Endothelial cell of umbilical vein (primary cell): ENCODE data around the gene PCBP1. TPM values are rescaled to one million over a fixed set of nuclear protein-coding genes. Genes with fewer than 3 reads are reported as not detected.

ENCODE experiments used
- BruUV-seq: library from RNA; stranded (reverse); fragments of 400-500 nt; replicated peaks from 2 replicates; lab custom pipeline; 2021; lab: Mats Ljungman, UMichigan
- CTCF ChIA-PET: fragments of 300-600, 350-600 bp; sonication (Branson Sonifier 250); formaldehyde crosslinking; loops from one replicate; lab custom pipeline; 2021; ENCODE audit warnings: antibody characterized with exemption, inconsistent platforms; lab: Charles Lee
- POLR2A ChIA-PET: fragments of 300-600, 350-600 bp; sonication (Branson Sonifier 250); formaldehyde crosslinking; loops from one replicate; lab custom pipeline; 2021; ENCODE audit warnings: antibody characterized with exemption, inconsistent platforms; lab: Charles Lee
- DNase-seq: peaks from one replicate; pipeline ENCODE4 v3.0.0-alpha.2; 2011; ENCODE audit warnings: low read depth, low spot score
- FAIRE-seq: peaks from 2 replicates; lab custom pipeline; 2011; peaks lifted over from hg19 to GRCh38; lab: Jason Lieb, UNC
- H2AFZ ChIP-seq: 2 replicates; pipeline ENCODE4 v1.6.0; 2012; ENCODE audit warnings: low read depth, low read length, control low read depth, inconsistent platforms
- H3K27ac ChIP-seq: 2 replicates; pipeline ENCODE4 v1.5.1; 2011; ENCODE audit warnings: low read depth, mild to moderate bottlenecking, control low read depth, low read length, moderate library complexity; ENCODE audit not compliant: insufficient read depth
- H3K27me3 ChIP-seq, 2 experiments: 2 replicates each; pipeline versions ENCODE4 v1.6.0 to v1.6.1; 2011; ENCODE audit warnings: low read length in 2 of 2, mixed read lengths in 1 of 2; ENCODE audit not compliant: control insufficient read depth in 2 of 2, insufficient read depth in 2 of 2
- H3K36me3 ChIP-seq, 2 experiments: 2 replicates in 1 of 2; 3 replicates in 1 of 2; pipeline ENCODE4 v1.5.1; 2011; ENCODE audit warnings: low read length in 2 of 2, mild to moderate bottlenecking in 1 of 2, moderate library complexity in 1 of 2; ENCODE audit not compliant: control insufficient read depth in 2 of 2, insufficient read depth in 2 of 2; ENCODE audit errors: extremely low read depth in 1 of 2
- H3K4me1 ChIP-seq: 3 replicates; pipeline ENCODE4 v1.5.1; 2011; ENCODE audit warnings: mild to moderate bottlenecking, low read length; ENCODE audit not compliant: control insufficient read depth, insufficient read depth; ENCODE audit errors: extremely low read depth
- H3K4me2 ChIP-seq: 2 replicates; pipeline ENCODE4 v1.6.1; 2011; ENCODE audit warnings: low read length, control low read depth, mixed read lengths; ENCODE audit not compliant: insufficient read depth
- H3K4me3 ChIP-seq, 3 experiments: fragments of 200-600 bp in 1 of 3; sonication (generic), shearing (Covaris generic) in 1 of 3; replicated peaks in 1 of 3; 2 replicates each; pipeline ENCODE4 v1.5.1; 2011 to 2016; ENCODE audit warnings: control low read depth in 3 of 3, low read length in 3 of 3, mild to moderate bottlenecking in 2 of 3, inconsistent platforms in 1 of 3, low read depth in 1 of 3, moderate library complexity in 1 of 3; ENCODE audit not compliant: insufficient read depth in 1 of 3
- H3K79me2 ChIP-seq: 2 replicates; pipeline ENCODE4 v1.6.0; 2012; ENCODE audit warnings: low read length, inconsistent platforms; ENCODE audit not compliant: control insufficient read depth, insufficient read depth
- H3K9ac ChIP-seq: replicated peaks from 2 replicates; pipeline ENCODE3; 2011; ENCODE audit warnings: low read length, control low read depth; ENCODE audit not compliant: insufficient read depth; ENCODE audit errors: extremely low read depth
- H3K9me1 ChIP-seq: replicated peaks from 3 replicates; pipeline ENCODE4 v1.6.0; 2011; ENCODE audit warnings: mild to moderate bottlenecking, low read length; ENCODE audit not compliant: control insufficient read depth, insufficient read depth; ENCODE audit errors: extremely low read depth
- H3K9me3 ChIP-seq: replicated peaks from 2 replicates; pipeline ENCODE4 v1.5.1; 2012; ENCODE audit warnings: low read length, inconsistent platforms; ENCODE audit not compliant: control insufficient read depth, insufficient read depth
- H4K20me1 ChIP-seq: replicated peaks from 2 replicates; pipeline ENCODE3; 2011; ENCODE audit warnings: mild to moderate bottlenecking, low read length; ENCODE audit not compliant: control insufficient read depth, insufficient read depth; ENCODE audit errors: extremely low read depth
- CTCF ChIP-seq, 2 donors: IDR thresholded peaks; 1 replicate in 1 of 2; 2 replicates in 1 of 2; pipeline ENCODE4 v1.5.1; 2011; ENCODE audit warnings: low read length in 2 of 2, mild to moderate bottlenecking in 2 of 2, moderate library complexity in 2 of 2, control low read depth in 1 of 2, inconsistent platforms in 1 of 2, low read depth in 1 of 2; ENCODE audit not compliant: insufficient read depth in 1 of 2; ENCODE audit errors: extremely low read depth in 1 of 2
- EZH2 ChIP-seq: IDR thresholded peaks from 2 replicates; pipeline ENCODE4 v1.6.1; 2012; ENCODE audit warnings: borderline replicate concordance, low read depth, mild to moderate bottlenecking, moderate library complexity, low read length, inconsistent platforms; ENCODE audit not compliant: severe bottlenecking
- FOS ChIP-seq: IDR thresholded peaks from 2 replicates; pipeline ENCODE4 v1.6.1; 2011; ENCODE audit warnings: mild to moderate bottlenecking, low read length, moderate library complexity, borderline replicate concordance; ENCODE audit not compliant: insufficient read depth
- GATA2 ChIP-seq: IDR thresholded peaks from 2 replicates; pipeline ENCODE4 v1.7.0; 2011; ENCODE audit warnings: low read depth, mild to moderate bottlenecking, moderate library complexity, mixed read lengths, low read length; ENCODE audit not compliant: insufficient read length, insufficient read depth
- JUN ChIP-seq: IDR thresholded peaks from 2 replicates; pipeline ENCODE4 v1.6.1; 2011; ENCODE audit warnings: borderline replicate concordance, low read depth; ENCODE audit not compliant: insufficient read length, insufficient read depth
- MYC ChIP-seq: IDR thresholded peaks from one replicate; pipeline ENCODE4 v1.6.1; 2011; ENCODE audit warnings: mild to moderate bottlenecking, low read depth, low read length
- POLR2A ChIP-seq: IDR thresholded peaks from 2 replicates; pipeline ENCODE4 v1.6.1; 2012; ENCODE audit warnings: low read depth, mild to moderate bottlenecking, control low read depth, low read length
- POLR2AphosphoS5 ChIP-seq: IDR thresholded peaks from 2 replicates; pipeline ENCODE4 v1.6.1; 2012; ENCODE audit warnings: low read depth, mild to moderate bottlenecking, control low read depth, low read length, moderate library complexity; ENCODE audit not compliant: insufficient read depth
- dilution Hi-C: fragments of 300-500 bp; cut with MboI; formaldehyde crosslinking; loops from one replicate; pipeline ENCODE4 v1.15.0; 2019; ENCODE audit warnings: low sequenced_read_pairs; ENCODE audit not compliant: extremely low pct_ligation_motif_present
- intact Hi-C: fragments of 100-400 bp; cut with micrococcal nuclease; formaldehyde crosslinking; loops from one replicate; pipeline ENCODE4 v1.10.0; 2022
- polyA plus RNA-seq, 4 experiments: library from polyadenylated mRNA; depleted of rRNA in 3 of 4; stranded (reverse) in 3 of 4; unstranded in 1 of 4; fragments of >200 nt; gene quantifications; 2 replicates each; pipeline versions ENCODE4 v1.2.1 to v1.2.3, GENCODE V29; 2011 to 2012; ENCODE audit warnings: missing spikeins in 1 of 4
- total RNA-seq: library from RNA; stranded (reverse); gene quantifications from 2 replicates; pipeline ENCODE4 v1.2.3, GENCODE V29; 2021
- TF ChIP-seq, protein P1 (sequence below): IDR thresholded peaks from 2 replicates; pipeline ENCODE4 v1.6.1; 2011; ENCODE audit not compliant: insufficient read depth, insufficient read length

The PCBP1 gene
- total and polyA plus RNA-seq, 2 donors (not counting 3 experiments of a cell fraction or from before 2014, with no cell fraction given), result 196 to 360 TPM

GRCh38 chr2:70124983-70125480 lies 37.8 kb downstream of the PCBP1 start:
- Histone ChIP-seq H3K27ac (peak overlapping the region; percentile 79), H4K20me1 (no peaks in the 10 kb centered on the region), H3K79me2 (no peaks in the 10 kb centered on the region), H3K9me3 (no peaks in the 10 kb centered on the region), H2AFZ (peak overlapping the region; percentile 94), H3K9ac (peak overlapping the region; percentile 87), H3K4me1 (peaks cover 9% of the 10 kb centered on the region), H3K4me2 (peak overlapping the region; percentile 72), H3K36me3 (no peaks in the 10 kb centered on the region), H3K9me1 (no peaks in the 10 kb centered on the region), H3K4me3 (peak overlapping the region; percentile 28 to 62 (median 55)), H3K27me3 (no peaks in the 10 kb centered on the region)
- no peak for FAIRE-seq
- TF ChIP-seq POLR2A, result peak; percentile 77
- no peak for TF ChIP-seq EZH2
- TF ChIP-seq, protein P1, sequence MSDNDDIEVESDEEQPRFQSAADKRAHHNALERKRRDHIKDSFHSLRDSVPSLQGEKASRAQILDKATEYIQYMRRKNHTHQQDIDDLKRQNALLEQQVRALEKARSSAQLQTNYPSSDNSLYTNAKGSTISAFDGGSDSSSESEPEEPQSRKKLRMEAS, result no peak
- TF ChIP-seq FOS, result no peak
- no peak for TF ChIP-seq JUN
- TF ChIP-seq POLR2AphosphoS5, result peak; percentile 65
- BruUV-seq, result no TSS peak
- POLR2A ChIA-PET, result interaction anchor here (0.6 to 1.7 kb wide), 4 partner anchors 8 to 36 kb away, joined by 4 to 13 read pairs (median 6); no protein-coding TSS in a partner anchor
- dilution Hi-C loops, result no loop called here
- intact Hi-C loops, result loop anchor here (1.0 kb wide), 3 partner anchors 7 to 38 kb away; partner anchors contain the start of gene PCBP1
- CTCF ChIA-PET, result interaction anchor here (0.7 to 2.4 kb wide), 8 partner anchors 9 to 307 kb away, joined by 3 to 9 read pairs (median 3); partner anchors contain the start of gene MXD1
- DNase-seq, result peak; percentile 59

- CTCF ChIA-PET, result interaction anchor here (0.7 to 2.4 kb wide), 4 partner anchors 8 to 307 kb away, joined by 3 to 9 read pairs (median 3); no protein-coding TSS in a partner anchor
- Histone ChIP-seq H3K4me3 (peak overlapping the region; percentile 28 to 62 (median 55)), H3K9ac (peak overlapping the region; percentile 87)
These were observed 38.2 kb downstream of the PCBP1 start for GRCh38 chr2:70125498-70125898.

More at GRCh38 chr2:70125498-70125898, 38.2 kb downstream of the PCBP1 start:
- no peak for TF ChIP-seq POLR2A
- TF ChIP-seq GATA2, result no peak
- TF ChIP-seq POLR2AphosphoS5, result no peak
- no peak for TF ChIP-seq CTCF (IDR thresholded peaks at IDR 0.05; ENCODE audit: extremely low read depth in 1 of 2, insufficient read depth in 1 of 2, low read depth in 1 of 2, low read length in 2 of 2)
- no peak for TF ChIP-seq MYC
- Histone ChIP-seq H3K4me1 (peaks cover 9% of the 10 kb centered on the region), H3K4me2 (peak overlapping the region; percentile 72), H3K79me2 (no peaks in the 10 kb centered on the region), H3K36me3 (no peaks in the 10 kb centered on the region), H3K9me1 (no peaks in the 10 kb centered on the region), H3K27me3 (no peaks in the 10 kb centered on the region), H3K9me3 (no peaks in the 10 kb centered on the region), H2AFZ (peak overlapping the region; percentile 94), H4K20me1 (no peaks in the 10 kb centered on the region), H3K27ac (peak overlapping the region; percentile 79)
- no peak for DNase-seq
- POLR2A ChIA-PET, result interaction anchor here (0.8 to 1.5 kb wide), 2 partner anchors 17 kb away, joined by 4 to 5 read pairs; no protein-coding TSS in a partner anchor
- intact Hi-C loops, result no loop called here
- no peak for FAIRE-seq
- BruUV-seq, result no TSS peak
- dilution Hi-C loops, result no loop called here
